NK-92 (cell line): ENCODE measurements around the gene PHF14.

Source experiments
- DNase-seq: peaks from one replicate; lab custom pipeline; 2025; ENCODE audit not compliant: unreplicated experiment; lab: John Stamatoyannopoulos, UW

Gene PHF14

DNA sequence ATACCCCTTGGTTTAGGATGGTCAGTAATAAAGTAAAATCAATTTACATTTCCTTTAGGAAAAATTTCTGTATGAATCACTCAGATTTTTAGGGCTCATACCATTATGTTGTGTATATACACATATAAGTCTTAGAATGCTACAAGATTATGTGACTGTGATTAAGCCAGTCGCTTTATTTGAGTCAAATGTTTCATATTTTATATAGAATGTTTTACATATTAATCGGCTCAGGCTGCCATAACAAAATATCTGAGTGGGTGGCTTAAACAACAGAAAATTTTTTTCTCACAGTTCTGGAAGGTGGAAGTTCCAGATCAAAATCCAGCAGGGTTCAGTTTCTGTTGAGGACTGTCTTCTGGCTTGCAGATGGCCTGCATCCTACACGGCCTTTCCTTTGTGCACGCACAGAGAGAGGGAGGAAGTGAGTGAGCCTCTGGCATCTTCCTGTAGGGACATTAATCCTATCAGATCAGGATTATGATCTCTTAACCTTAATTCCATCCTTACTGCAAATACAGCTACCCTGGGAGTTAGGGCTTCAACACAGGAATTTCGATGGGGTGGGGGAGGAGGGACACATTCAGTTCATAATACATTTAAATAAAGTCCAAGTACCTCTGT, 198.0 kb downstream of the PHF14 start:
- DNase-seq, result no peak

- DNase-seq, result no peak
Measured at GRCh38 chr7:11172835-11173234, 199.2 kb downstream of the PHF14 start.

- DNase-seq, result no peak
Measured at GRCh38 chr7:11175371-11175770, 201.7 kb downstream of the PHF14 start.

DNA sequence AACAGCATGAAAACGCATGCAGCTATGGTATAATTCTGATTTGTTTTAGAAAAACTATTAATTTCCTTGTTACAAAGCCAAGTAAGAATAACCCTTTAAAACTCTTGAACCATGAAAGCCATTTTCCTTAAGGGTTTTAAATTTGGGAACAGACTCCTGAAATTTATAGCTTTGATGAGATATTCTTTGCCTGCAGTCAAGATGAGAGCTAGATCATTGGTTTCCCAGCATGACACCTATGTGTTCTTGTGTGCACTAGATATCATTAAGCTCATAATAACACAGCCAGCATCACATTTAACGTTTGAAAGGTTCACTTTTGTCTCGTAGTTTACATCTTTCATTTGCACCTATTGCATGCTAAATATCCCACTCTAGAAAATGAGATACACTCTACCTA, 202.2 kb downstream of the PHF14 start:
- no peak for DNase-seq

- no peak for DNase-seq
Measured at GRCh38 chr7:11176985-11177555, 203.4 kb downstream of the PHF14 start.

DNA sequence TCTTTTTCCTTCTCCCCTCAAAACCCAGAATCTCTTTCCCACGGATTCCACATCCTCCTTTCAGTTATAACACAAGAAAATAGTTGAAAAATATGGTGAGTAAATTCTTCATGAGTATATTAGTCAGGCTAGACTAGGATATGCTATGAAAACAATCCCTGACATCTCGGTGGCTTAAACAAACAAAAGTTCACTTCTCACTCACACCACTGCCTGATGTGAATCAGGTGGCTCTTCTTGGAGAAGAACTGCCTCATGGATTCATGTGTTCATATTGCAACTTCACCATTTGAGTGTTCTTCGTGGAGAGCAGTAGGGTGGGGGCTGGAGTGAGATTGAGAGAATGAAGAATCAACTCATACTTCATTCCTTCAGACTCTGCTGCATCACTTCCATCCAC, 204.1 kb downstream of the PHF14 start:
- DNase-seq, result no peak

DNA sequence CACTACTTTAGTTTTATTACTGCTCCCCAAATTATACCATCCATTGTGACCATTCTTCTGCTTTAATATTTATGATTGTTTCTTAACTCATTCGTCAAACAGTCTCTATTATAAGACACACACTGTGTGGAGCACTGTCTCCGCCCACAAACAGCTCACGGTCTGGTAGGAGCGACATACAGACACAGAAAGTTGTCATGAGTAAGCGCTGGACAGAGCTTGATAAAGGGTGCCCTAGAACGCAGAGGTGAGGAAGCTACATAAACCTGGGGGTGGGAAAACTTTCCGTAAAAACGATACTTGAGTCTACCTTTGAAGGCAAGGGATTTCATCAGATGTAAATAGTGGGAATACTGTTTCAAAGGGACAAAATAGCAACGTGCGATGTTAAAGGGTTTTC, 207.9 kb downstream of the PHF14 start:
- DNase-seq, result no peak

DNA sequence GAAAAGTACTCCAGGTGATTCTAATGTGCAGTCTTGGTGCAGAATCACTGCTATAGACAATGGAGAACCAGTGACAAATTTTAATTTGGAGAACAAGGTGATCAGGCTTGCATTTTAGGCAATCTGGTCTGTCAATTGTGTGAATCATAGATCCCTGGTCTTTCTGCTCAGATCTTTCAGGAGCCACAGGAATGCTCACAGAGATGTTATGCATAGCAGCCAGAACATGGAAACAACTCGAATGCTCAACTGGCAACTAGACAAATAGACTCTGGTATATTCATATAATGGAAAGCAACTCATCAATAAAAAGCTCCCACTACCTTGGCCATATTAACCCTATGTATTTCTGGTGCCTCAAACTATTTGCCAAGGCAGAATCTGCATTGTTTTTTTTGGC, 209.1 kb downstream of the PHF14 start:
- DNase-seq, result no peak

DNA sequence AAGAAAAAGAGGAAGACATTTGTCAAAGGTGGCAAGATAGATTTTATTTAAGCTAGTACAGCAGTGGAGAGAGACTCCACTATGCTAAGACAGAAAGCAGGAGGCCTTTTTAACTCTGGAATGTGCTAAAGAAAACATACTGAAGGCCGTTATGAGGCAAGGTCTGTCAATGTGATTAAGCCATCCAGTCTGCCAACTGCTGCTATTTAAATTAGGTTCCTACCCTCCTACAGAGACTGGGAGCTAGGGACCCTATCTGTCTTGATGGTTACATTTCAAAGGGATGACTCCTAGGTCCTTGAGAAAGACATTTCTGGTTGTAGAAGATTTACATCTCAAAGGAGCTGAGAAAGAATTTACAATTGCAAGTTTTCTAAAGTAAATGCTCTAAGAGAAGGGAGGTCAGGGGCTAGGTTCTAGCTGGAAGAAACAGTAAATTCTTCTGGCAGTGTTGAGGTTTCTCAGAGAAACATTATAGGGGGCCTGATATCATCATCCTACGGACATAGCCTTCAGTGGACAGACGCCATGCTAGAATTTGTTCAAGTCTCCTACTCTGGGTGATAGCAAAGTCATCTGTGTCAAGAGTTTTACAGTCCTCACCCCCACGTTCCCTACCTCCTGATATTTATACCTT, 211.6 kb downstream of the PHF14 start:
- DNase-seq, result no peak

DNA sequence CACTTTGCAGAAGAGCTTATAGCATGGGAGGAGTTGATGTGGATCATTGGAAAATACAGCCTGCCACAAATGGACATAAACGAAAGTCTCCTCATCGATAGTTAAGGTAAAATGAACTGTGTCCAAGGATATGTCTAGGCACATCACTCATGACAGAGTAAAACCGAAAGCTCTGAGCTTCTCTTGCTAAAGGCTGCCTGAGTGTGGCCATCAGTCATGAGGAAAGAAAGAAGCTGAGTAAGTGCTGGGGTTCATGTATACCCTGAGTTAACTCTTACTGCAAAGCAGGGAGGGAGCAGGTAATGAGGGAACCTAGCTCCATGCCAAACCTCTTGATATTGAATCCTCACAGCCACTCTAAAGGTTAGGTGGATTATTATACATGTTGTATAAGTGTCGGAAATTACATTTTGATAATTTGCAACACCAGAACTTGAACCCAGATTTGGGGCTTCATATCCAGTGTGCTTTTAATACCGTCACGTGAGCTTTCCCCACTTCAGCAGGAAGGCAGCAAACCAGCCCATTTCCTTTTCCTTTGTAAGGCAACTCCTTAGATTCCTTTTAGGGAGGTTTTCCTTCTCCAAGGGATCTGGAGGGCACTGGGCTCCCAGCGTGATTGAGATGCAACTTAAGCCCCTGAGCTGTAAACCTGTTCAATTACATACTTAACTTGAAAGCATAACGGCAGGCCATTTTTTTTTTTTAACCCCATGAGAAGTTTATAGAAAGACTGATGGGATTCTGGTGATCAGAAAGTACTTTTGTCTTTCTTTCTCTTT, 215.0 kb downstream of the PHF14 start:
- DNase-seq, result no peak

GRCh38 chr7:11191081-11191480, 217.4 kb downstream of the PHF14 start:
- no peak for DNase-seq

DNA sequence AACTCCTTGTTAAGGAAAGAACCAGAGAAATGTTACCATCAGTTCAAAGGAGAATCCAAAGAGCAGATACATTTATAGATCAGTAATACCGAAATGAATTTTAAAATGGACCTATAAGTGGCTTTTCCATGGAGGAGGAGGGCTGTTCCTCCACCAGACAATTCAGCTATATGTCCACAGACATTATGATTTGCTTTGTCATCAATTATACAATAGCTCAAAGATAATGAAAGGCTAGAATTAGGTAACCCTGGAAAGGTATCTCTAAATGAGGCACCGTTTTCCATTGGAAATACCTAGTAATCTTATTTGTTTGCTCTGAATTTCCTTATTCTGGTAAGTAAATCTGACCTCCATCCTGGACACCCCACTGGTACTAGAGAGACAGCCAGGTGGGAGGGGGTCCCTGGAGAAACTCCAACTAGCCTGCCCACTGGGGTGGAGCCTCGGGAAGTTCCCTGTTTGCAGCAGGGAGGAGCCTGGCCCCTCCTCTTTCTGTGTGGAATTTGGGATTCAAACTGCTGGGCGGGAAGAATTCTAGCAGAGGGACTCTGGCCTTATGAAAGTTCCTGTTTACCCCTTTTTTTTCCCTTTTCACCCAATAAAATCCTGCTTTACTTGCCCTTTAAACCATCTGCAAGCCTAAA, 218.0 kb downstream of the PHF14 start:
- no peak for DNase-seq

GRCh38 chr7:11192506-11192905, 218.8 kb downstream of the PHF14 start:
- DNase-seq, result no peak

DNA sequence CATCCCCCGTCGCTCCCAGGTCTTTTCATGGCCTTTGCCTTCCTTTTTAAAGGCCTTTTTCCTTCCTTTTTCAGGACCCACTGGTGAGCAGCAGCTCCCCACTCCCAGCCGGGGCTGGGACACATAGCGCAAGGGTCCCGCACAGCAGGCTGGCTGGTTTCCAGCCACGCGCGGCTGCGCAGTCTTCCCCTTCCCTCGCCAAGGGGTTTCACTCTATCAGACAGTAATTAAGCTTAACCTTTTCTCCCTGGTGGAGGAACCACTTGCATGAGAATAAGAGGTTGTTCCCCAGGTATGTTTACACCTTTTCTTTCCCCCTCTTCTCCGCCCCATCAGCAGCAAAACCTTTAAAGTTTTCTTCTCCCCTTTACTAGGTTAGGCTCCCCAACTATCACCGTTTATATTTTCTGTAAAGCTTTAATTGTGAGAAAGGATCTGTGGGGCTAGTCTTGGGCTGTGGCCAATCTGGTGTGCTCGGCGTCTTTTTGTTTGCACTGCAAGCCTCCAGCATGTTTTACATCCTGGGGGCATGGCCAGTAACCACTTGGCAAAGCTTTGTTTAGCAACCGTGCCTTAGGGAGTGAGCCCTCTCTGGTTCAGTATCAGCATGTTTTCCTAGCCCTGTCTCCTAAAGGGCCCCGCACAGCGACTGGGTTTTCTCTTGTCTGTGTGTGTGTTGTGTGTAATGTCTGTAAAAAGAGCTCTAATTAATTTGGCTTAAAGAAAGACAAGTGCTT, 219.6 kb downstream of the PHF14 start:
- DNase-seq, result no peak

DNA sequence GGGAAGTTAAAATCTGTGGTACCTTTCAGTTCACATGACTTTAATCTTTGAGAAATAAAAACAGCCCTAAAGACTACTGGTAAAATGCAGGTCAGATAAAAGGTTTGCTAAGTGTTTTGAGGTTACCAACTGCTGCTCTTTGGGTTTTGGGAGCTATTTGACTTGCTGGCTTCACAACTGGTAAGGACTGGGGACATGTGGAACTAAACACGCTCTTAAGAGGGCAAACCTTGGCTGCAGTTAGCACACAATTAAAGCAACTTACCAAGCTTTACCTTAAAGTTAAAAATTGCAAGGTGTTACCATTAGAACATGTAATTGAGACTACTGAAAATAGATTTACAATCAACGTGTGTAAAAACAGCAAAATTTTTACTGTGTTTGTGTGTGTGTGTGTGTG, 220.2 kb downstream of the PHF14 start:
- DNase-seq, result no peak

GRCh38 chr7:11194492-11194891, 220.8 kb downstream of the PHF14 start:
- DNase-seq, result no peak

- no peak for DNase-seq
Measured at GRCh38 chr7:11195502-11195901, 221.8 kb downstream of the PHF14 start.

DNA sequence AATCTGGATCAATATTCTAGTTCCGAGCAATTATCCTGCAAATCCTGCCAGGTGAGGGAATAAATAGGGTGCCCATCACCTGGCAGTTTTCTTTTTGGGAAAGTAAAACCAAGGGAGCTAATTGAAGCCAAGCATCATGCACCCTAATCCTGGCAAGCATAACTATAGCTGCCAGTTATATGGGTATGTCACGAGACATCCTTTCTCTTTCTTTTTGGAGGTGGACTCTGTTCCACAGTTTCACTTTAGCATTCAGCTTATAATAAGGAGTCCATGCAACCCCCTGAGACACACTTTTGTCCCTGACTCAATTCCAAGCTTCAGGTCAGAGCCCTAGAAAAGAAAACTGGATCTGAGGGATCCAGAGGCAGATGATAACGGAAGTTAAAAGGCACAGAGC, 222.5 kb downstream of the PHF14 start:
- no peak for DNase-seq

GRCh38 chr7:11203224-11203623, 229.6 kb downstream of the PHF14 start:
- DNase-seq, result no peak

DNA sequence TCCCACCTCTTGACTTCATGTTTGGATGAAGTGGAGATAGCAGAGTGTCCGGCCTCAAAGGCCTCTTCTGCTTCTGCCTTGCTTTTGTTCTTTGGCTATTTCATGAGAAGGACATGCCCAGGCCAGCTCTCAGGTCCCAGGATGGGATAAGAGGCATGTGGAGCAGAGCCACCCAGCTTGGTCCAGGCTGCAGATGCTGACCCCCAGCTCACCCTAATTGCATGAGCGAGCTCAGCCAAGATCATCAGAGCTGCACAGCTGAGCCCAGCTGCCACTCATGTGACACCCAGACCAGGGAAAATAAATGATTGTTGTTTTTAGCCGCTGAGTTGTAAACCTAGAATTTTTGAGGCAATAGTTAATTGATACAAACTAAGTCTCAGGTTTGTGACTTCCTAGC, 230.0 kb downstream of the PHF14 start:
- DNase-seq, result no peak
